H1 (cell line): Measurements from ENCODE around the gene SMAP2. TPM values are rescaled to one million over a fixed set of nuclear protein-coding genes. Genes with fewer than 3 reads are reported as not detected.

ENCODE experiments used
- ASH2L ChIP-seq: fragments of 200-600, 300-600 bp; sonication (generic); IDR thresholded peaks from one replicate; pipeline ENCODE4 v1.7.1; 2017; ENCODE audit warnings: low read length
- BRCA1 ChIP-seq: IDR thresholded peaks from 2 replicates; pipeline ENCODE4 v1.6.1; 2012; ENCODE audit warnings: low read depth, low read length, improper control_type of control experiment
- CHD7 ChIP-seq: fragments of 300-600 bp; sonication (generic); IDR thresholded peaks from 2 replicates; pipeline ENCODE4 v1.7.1; 2012; ENCODE audit warnings: low read length, moderate library complexity, mild to moderate bottlenecking, inconsistent platforms; ENCODE audit not compliant: insufficient replicate concordance
- NANOG ChIP-seq: IDR thresholded peaks from 2 replicates; pipeline ENCODE4 v1.6.1; 2011; ENCODE audit warnings: low read length, low read depth, mild to moderate bottlenecking, inconsistent platforms; ENCODE audit not compliant: insufficient read depth, poor library complexity, severe bottlenecking
- POU5F1 ChIP-seq: IDR thresholded peaks from 2 replicates; pipeline ENCODE4 v1.6.1; 2011; ENCODE audit warnings: low read depth, mild to moderate bottlenecking, low read length, moderate library complexity
- RAD21 ChIP-seq, 2 experiments: IDR thresholded peaks in 1 of 2; conservative IDR thresholded peaks in 1 of 2; 2 replicates each; pipeline ENCODE4 v1.6.1; 2011; ENCODE audit warnings: low read depth in 2 of 2, low read length in 2 of 2, improper control_type of control experiment in 1 of 2, inconsistent platforms in 1 of 2, mild to moderate bottlenecking in 1 of 2, moderate library complexity in 1 of 2
- SIX5 ChIP-seq: IDR thresholded peaks from 2 replicates; pipeline ENCODE4 v1.6.1; 2011; ENCODE audit warnings: mild to moderate bottlenecking, low read depth, low read length
- SP1 ChIP-seq: IDR thresholded peaks from 2 replicates; pipeline ENCODE4 v1.6.1; 2011; ENCODE audit warnings: low read depth, low read length
- SUZ12 ChIP-seq: fragments of 200-600 bp; sonication (generic); IDR thresholded peaks from 2 replicates; pipeline ENCODE4 v1.6.1; 2012; ENCODE audit warnings: mild to moderate bottlenecking, inconsistent platforms, low read length, moderate library complexity, mixed read lengths
- TBP ChIP-seq: IDR thresholded peaks from 2 replicates; pipeline ENCODE4 v1.6.1; 2011; ENCODE audit warnings: low read depth, low read length, improper control_type of control experiment
- YY1 ChIP-seq: IDR thresholded peaks from 2 replicates; pipeline ENCODE4 v1.6.1; 2011; ENCODE audit warnings: low read depth, mild to moderate bottlenecking, low read length
- polyA plus RNA-seq, 7 experiments: library from polyadenylated mRNA; depleted of rRNA in 3 of 7; stranded (reverse) in 5 of 7; unstranded in 2 of 7; fragments of >200 nt in 5 of 7; fragments of 200-250 nt in 2 of 7; gene quantifications; 1 replicate in 5 of 7; 2 replicates in 1 of 7; 4 replicates in 1 of 7; pipeline versions ENCODE4 v1.2.1 to v1.2.3, GENCODE V29; 2011 to 2013; ENCODE audit warnings: missing spikeins in 2 of 7, mixed read lengths in 2 of 7
- total RNA-seq: library from RNA; stranded (reverse); fragmentation: NEBNext Ultra II Directional; extraction: Animal tissue kit (Norgen Biotek cat#: 25700); gene quantifications from 2 replicates; pipeline ENCODE4 v1.2.1, GENCODE V29; 2021

Gene SMAP2
- total and polyA plus RNA-seq, 2 of the 8 experiments (the other 6 are each of a cell fraction or from before 2014, with no cell fraction given): 4.3 to 5.5 TPM

GRCh38 chr1:40450495-40451237, 77.1 kb downstream of the SMAP2 start (continued):
- TF ChIP-seq ASH2L (no peak), TBP (no peak), BRCA1 (no peak), SUZ12 (no peak), YY1 (no peak), SP1 (no peak), RAD21 (IDR thresholded peaks at IDR 0.05 in 1 of 2, conservative IDR thresholded peaks at IDR 0.05 in 1 of 2; ENCODE audit: low read depth in 2 of 2, low read length in 2 of 2) (no peak), NANOG (no peak), POU5F1 (no peak), CHD7 (no peak), SIX5 (no peak)
